PC-9 (cell line): ENCODE data around the gene PHF11. TPM values are rescaled to one million over a fixed set of nuclear protein-coding genes. Genes with fewer than 3 reads are reported as not detected.

Experiments used
- Bru-seq: library from RNA; stranded (reverse); fragments of 400-500 nt; gene quantifications from one replicate; lab custom pipeline; 2021; lab: Mats Ljungman, UMichigan
- BruChase-seq, 2 experiments: library from RNA; stranded (reverse); fragments of 400-500 nt; gene quantifications; one replicate each; lab custom pipeline; 2021; lab: Mats Ljungman, UMichigan
- BruUV-seq: library from RNA; stranded (reverse); fragments of 400-500 nt; replicated peaks from 2 replicates; lab custom pipeline; 2021; lab: Mats Ljungman, UMichigan
- CTCF ChIA-PET: fragments of 300-600 bp; sonication (Branson Sonifier 250); formaldehyde crosslinking; loops from one replicate; lab custom pipeline; 2022; ENCODE audit warnings: antibody characterized with exemption; lab: Charles Lee
- POLR2A ChIA-PET: fragments of 300-600 bp; sonication (Branson Sonifier 250); formaldehyde crosslinking; loops from one replicate; lab custom pipeline; 2022; ENCODE audit warnings: antibody characterized with exemption; ENCODE audit not compliant: unreplicated experiment; lab: Charles Lee
- DNase-seq, 2 experiments: peaks; one replicate each; pipeline versions ENCODE4 v3.0.0 to v3.0.0-alpha.2; 2015 to 2022; ENCODE audit warnings: mixed read lengths in 1 of 2
- H2AFZ ChIP-seq: fragments of 200-600 bp; sonication (generic); 2 replicates; pipeline ENCODE4 v1.8.1; 2017; ENCODE audit warnings: antibody characterized with exemption
- H3F3A ChIP-seq: fragments of 200-600 bp; sonication (generic); 2 replicates; pipeline ENCODE4 v1.8.1; 2017; ENCODE audit warnings: antibody characterized with exemption, mild to moderate bottlenecking, low read depth; ENCODE audit not compliant: insufficient read depth
- H3K27ac ChIP-seq: fragments of 200-600 bp; sonication (generic); 2 replicates; pipeline ENCODE4 v1.6.1; 2016; ENCODE audit warnings: mixed run types
- H3K27me3 ChIP-seq: fragments of 200-600 bp; sonication (generic); 2 replicates; pipeline ENCODE4 v1.6.1; 2016; ENCODE audit warnings: low read depth, mixed run types; ENCODE audit not compliant: insufficient read depth
- H3K36me3 ChIP-seq: fragments of 200-600 bp; sonication (generic); 2 replicates; pipeline ENCODE4 v1.6.1; 2016; ENCODE audit warnings: low read depth, mixed run types
- H3K4me1 ChIP-seq: fragments of 200-600 bp; sonication (generic); replicated peaks from 2 replicates; pipeline ENCODE4 v1.6.1; 2016; ENCODE audit warnings: mixed run types; ENCODE audit not compliant: insufficient read depth
- H3K4me2 ChIP-seq: fragments of 200-600 bp; sonication (generic); 2 replicates; pipeline ENCODE4 v1.6.1; 2017; ENCODE audit warnings: mixed run types
- H3K4me3 ChIP-seq: fragments of 200-600 bp; sonication (generic); 2 replicates; pipeline ENCODE4 v1.6.1; 2016; ENCODE audit warnings: mixed run types
- H3K79me2 ChIP-seq: fragments of 200-600 bp; sonication (generic); 2 replicates; pipeline ENCODE4 v1.6.1; 2017; ENCODE audit warnings: low read depth, mixed run types
- H3K9me2 ChIP-seq: fragments of 200-600 bp; sonication (generic); 2 replicates; pipeline ENCODE4 v1.8.1; 2017; ENCODE audit warnings: mild to moderate bottlenecking; ENCODE audit not compliant: insufficient read depth
- H3K9me3 ChIP-seq: fragments of 200-600 bp; sonication (generic); 2 replicates; pipeline ENCODE4 v1.8.1; 2016; ENCODE audit warnings: low read depth; ENCODE audit not compliant: insufficient read depth
- H4K20me1 ChIP-seq: fragments of 200-600 bp; sonication (generic); 2 replicates; pipeline ENCODE4 v1.8.1; 2017; ENCODE audit not compliant: insufficient read depth
- EZH2 ChIP-seq: fragments of 200-600 bp; sonication (generic); IDR thresholded peaks from 2 replicates; pipeline ENCODE4 v1.8.0; 2017; ENCODE audit warnings: antibody characterized with exemption, low read depth
- intact Hi-C: fragments of 100-400 bp; cut with micrococcal nuclease; formaldehyde crosslinking; loops from one replicate; pipeline ENCODE4 v1.10.0; 2022; ENCODE audit not compliant: unreplicated experiment
- long read RNA-seq: library from polyadenylated mRNA; stranded (forward); transcript quantifications from one replicate; pipeline ENCODE4 v2.0.0, GENCODE V29; 2022
- total RNA-seq: library from RNA; stranded (reverse); gene quantifications from 2 replicates; pipeline ENCODE4 v1.2.3, GENCODE V29; 2021
- TF ChIP-seq, protein P1 (sequence below): fragments of 200-600 bp; sonication (generic); conservative IDR thresholded peaks from 2 replicates; pipeline ENCODE4 v1.6.1; 2017; ENCODE audit warnings: mixed run types, antibody characterized with exemption, mild to moderate bottlenecking, moderate library complexity

Gene PHF11
- total RNA-seq (15.2 and 25.2 TPM in 2 replicates), Bru-seq, nascent RNA (percentile 65 among the genes with signal in this experiment), BruChase-seq, experiment 1, labeled RNA remaining after a 2-hour chase (percentile 70 among the genes with signal in this experiment), BruChase-seq, experiment 2, labeled RNA remaining after a 6-hour chase (percentile 74 among the genes with signal in this experiment)
- long read RNA-seq, transcript PHF11-202 (10 exons, 1,359 nt) = major isoform, 7 of 15 reads
- long read RNA-seq, partial matches to known transcripts = 2 of 15 reads
- long read RNA-seq, other reads (novel, unspliced or antisense) = 2 of 15 reads

DNA sequence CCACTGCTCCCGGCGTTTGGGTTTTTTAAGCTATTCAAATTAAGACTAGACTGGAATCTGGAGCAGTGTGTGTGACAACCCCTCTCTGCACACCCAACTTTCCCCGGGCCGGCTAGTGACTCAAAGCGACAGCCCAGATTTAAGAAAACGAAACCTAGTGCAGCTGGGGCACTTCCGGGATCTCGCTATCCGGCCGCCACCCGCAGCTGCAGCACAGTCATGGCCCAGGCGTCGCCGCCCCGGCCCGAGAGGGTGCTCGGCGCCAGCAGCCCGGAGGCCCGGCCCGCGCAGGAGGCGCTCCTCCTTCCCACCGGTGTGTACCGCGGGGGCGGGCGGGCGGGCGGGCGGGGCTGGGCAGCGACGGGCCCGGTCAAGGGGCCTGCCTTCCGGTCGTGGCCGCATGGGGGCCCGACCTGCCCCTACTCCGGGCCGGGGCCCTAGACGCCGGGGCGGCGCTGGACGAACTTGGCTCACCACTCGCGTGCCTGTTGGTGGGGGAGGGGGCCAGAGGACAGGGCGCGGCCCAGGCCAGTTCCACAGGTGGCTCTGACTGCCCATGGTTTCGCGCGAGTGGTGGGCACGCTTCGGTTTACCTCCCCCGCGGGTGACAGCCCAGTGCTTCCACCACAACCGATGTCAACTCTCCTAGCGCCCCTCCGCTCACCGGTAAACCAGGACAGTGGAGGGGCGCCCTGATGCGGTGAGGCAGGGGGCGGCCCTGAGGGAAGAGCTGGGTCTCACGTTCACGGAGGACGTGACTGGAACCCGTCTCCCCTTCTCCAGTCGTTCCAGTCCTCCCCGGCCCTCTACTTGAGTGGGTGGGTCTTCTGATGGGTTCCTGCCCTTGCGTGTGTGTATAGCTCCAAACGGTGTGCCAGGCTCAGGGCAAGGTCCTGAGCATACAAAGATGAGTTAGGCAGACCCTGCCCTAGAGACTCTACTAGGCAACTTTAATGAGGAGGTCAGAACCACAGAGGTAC is at the start of gene PHF11:
Gene PHF11 (plus strand): TSS at position 171 of the 980 bp plus-strand sequence. CDS start 49 bp downstream, at position 220.
- Histone ChIP-seq H4K20me1 (no peaks in the 10 kb centered on the region), H3K9me3 (no peaks in the 10 kb centered on the region), H3K36me3 (no peaks in the 10 kb centered on the region), H3K27me3 (no peaks in the 10 kb centered on the region), H3F3A (peaks cover 35% of the 10 kb centered on the region), H3K79me2 (no peaks in the 10 kb centered on the region), H3K9me2 (no peaks in the 10 kb centered on the region), H3K27ac (peak within 1 kb of the TSS; percentile 72), H3K4me1 (peaks cover 15% of the 10 kb centered on the region), H3K4me2 (peak within 1 kb of the TSS; percentile 88), H2AFZ (peak within 1 kb of the TSS; percentile 90), H3K4me3 (peak within 1 kb of the TSS; percentile 64)
- DNase-seq = peak; percentile 67 to 68
- no TSS peak for BruUV-seq
- POLR2A ChIA-PET = interaction anchor here (0.6 to 0.7 kb wide), 3 partner anchors 52 to 440 kb away, joined by 3 to 4 read pairs (median 3); partner anchors contain the start of genes CAB39L, SETDB2 and SPRYD7
- TF ChIP-seq, protein P1, sequence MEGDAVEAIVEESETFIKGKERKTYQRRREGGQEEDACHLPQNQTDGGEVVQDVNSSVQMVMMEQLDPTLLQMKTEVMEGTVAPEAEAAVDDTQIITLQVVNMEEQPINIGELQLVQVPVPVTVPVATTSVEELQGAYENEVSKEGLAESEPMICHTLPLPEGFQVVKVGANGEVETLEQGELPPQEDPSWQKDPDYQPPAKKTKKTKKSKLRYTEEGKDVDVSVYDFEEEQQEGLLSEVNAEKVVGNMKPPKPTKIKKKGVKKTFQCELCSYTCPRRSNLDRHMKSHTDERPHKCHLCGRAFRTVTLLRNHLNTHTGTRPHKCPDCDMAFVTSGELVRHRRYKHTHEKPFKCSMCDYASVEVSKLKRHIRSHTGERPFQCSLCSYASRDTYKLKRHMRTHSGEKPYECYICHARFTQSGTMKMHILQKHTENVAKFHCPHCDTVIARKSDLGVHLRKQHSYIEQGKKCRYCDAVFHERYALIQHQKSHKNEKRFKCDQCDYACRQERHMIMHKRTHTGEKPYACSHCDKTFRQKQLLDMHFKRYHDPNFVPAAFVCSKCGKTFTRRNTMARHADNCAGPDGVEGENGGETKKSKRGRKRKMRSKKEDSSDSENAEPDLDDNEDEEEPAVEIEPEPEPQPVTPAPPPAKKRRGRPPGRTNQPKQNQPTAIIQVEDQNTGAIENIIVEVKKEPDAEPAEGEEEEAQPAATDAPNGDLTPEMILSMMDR = no peak
- no peak for TF ChIP-seq EZH2
- CTCF ChIA-PET = interaction anchor here (0.7 kb wide), 1 partner anchor 44 kb away, joined by 4 read pairs; no protein-coding TSS in a partner anchor
- intact Hi-C loops = loop anchor here (1.0 to 10.0 kb wide), 3 partner anchors 51 to 191 kb away; partner anchors contain the start of genes CAB39L, RCBTB1 and SETDB2

DNA sequence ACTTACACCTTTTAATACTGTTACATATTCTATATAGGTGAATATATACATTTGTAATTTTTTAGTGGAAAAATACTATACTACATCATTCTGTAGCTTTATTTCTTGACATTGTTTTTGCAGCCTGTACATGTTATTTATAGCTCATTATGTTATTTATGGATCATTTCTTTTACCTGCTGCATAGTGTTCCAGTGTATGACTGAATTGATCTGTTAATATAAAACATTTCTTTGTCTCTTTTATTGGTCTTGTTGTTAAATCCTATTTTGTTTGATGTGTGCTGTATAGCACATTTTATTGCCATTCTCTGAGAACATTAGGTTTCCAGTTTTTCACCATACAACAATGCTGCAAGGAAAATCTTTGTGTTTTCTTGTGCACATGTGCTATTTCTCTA is 49.3 kb upstream of the PHF11 start:
- TF ChIP-seq, protein P1 = no peak
- no peak for TF ChIP-seq EZH2
- CTCF ChIA-PET = no interaction called here
- H3K4me1 ChIP-seq = peaks cover 6% of the 10 kb centered on the region; the same call in 1 of the 2 replicates
- intact Hi-C loops = no loop called here
- POLR2A ChIA-PET = interaction anchor here (0.5 to 0.6 kb wide), 3 partner anchors 129 to 1445 kb away, joined by 3 to 4 read pairs (median 4); partner anchors contain the start of gene SUCLA2
- no peaks in the 10 kb centered on the region for H3K9me3 ChIP-seq
- H4K20me1 ChIP-seq = no peaks in the 10 kb centered on the region
- no peak overlapping the region; the same call in 1 of the 2 replicates for H3K4me3 ChIP-seq
- no peak overlapping the region for H3K27ac ChIP-seq
- H3F3A ChIP-seq = peaks cover 20% of the 10 kb centered on the region
- H3K9me2 ChIP-seq = no peaks in the 10 kb centered on the region
- H3K36me3 ChIP-seq = no peaks in the 10 kb centered on the region
- H3K27me3 ChIP-seq = no peaks in the 10 kb centered on the region
- peak overlapping the region; percentile 93 for H3K4me2 ChIP-seq
- no TSS peak for BruUV-seq
- no peak for DNase-seq
- peaks cover 23% of the 10 kb centered on the region; the same call in 1 of the 2 replicates for H3K79me2 ChIP-seq
- no peak overlapping the region for H2AFZ ChIP-seq

DNA sequence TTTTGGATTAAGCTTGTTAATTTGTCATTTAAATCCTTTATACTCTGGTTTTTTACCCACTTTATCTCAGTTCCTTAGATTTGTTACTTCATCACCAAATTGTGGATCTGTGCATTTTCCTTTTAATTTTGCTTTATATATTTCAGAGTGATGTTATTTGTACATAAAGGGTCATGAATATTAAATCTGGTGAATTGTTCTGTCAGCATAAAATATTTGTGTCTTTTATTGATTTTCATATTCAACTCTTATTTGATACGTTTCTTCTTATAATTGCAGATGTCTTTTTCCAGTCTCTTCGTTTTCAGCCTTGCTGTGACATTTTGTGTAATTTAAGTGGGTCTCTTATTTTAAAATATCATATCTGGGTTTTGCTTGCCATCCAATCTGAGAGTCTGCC is 47.0 kb upstream of the PHF11 start:
- DNase-seq = no peak
- Histone ChIP-seq H2AFZ (no peak overlapping the region), H3K79me2 (peaks cover 23% of the 10 kb centered on the region; the same call in 1 of the 2 replicates), H3K27me3 (no peaks in the 10 kb centered on the region), H3K4me2 (no peak overlapping the region), H3F3A (peaks cover 20% of the 10 kb centered on the region), H4K20me1 (no peaks in the 10 kb centered on the region), H3K9me2 (no peaks in the 10 kb centered on the region), H3K4me1 (no peaks in the 10 kb centered on the region; the same call in 1 of the 2 replicates), H3K9me3 (no peaks in the 10 kb centered on the region), H3K27ac (no peak overlapping the region), H3K36me3 (no peaks in the 10 kb centered on the region), H3K4me3 (no peak overlapping the region)
- BruUV-seq = no TSS peak
- TF ChIP-seq, protein P1 = no peak
- TF ChIP-seq EZH2 = no peak
- ChIA-PET CTCF (no interaction called here), POLR2A (no interaction called here)
- intact Hi-C loops = no loop called here
